Measurements from ENCODE around the gene CNTROB.
"Not testable (repeated sequence)": the region's sequence is repeated elsewhere in the genome, so short reads cannot be mapped to it uniquely, and the experiment has no call there.

Gene CNTROB

DNA sequence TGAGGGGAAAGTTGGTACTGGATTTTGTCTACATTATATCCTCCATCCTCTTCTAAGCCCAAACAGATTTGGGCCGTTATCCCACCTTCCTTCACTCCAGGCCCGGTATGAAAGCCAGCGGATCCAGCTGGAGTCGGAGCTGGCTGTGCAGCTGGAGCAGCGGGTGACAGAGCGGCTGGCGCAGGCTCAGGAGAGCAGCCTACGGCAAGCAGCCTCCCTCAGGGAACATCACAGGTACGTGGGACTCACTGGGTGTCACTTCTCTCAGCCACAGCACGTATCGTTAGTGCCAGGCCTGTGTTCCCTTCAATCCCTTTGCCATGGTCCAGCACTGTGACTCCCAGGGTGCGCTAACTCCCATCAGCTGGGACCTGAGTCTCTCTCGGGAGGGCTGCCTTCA lies 11.3 kb downstream of the CNTROB start:
- no peak for DNase-seq (ENCODE audit: low read depth)

DNA sequence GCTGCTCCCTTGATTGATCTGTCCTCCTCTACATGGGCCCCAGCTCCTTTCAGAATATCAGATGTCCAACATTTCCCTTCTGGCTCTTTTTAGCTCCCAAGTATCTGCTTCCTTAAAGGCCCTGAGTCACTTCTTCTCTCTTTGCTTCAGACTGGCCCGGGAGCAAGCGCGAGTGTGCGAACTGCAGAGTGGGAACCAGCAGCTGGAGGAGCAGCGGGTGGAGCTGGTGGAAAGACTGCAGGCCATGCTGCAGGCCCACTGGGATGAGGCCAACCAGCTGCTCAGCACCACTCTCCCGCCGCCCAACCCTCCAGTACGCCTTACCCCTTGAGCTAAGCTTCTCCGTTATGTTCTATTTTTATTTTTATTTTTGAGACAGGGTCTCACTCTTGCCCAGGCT lies 12.3 kb downstream of the CNTROB start:
- no peak for DNase-seq (ENCODE audit: low read depth)

- no peak for DNase-seq (ENCODE audit: low read depth)
Observed at GRCh38 chr17:7945651-7946050, 13.6 kb downstream of the CNTROB start.

DNA sequence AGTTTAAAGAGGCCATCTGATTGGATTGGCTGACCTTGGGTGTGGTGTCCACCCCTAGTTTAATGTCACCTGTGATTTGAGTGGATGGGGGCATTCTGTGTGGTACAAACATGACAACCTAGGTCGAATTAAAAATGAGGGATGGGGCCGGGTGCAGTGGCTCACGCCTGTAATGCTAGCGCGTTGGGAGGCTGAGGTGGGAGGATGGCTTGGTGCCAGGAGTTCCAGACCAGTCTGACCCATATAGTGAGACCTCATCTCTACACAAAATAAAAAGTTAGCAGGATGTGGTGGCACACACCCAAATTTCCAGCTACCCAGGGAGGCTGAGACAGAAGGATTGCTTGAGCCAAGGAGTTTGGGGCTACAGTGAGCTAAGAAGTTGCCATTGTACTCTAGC lies 14.4 kb downstream of the CNTROB start:
- no peak for DNase-seq (ENCODE audit: low read depth)

DNA sequence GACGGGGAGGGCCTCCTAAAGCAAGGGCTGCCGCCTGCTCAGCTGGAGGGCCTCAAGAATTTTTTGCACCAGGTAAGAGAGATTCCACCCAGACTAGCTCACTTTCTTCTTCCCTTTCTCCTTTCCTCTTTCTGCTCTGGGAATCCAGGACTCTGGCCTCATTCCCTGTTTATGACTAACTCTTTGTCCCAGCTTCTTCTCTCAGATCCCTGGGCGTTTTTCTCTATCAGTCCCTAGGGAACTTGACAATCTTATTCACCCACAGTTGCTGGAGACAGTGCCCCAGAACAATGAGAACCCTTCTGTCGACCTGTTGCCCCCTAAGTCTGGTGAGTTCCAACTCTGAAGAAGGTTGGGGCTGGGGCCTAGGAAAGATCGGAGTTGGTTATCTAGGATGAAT lies 15.6 kb downstream of the CNTROB start:
- no peak for DNase-seq (ENCODE audit: low read depth)

DNA sequence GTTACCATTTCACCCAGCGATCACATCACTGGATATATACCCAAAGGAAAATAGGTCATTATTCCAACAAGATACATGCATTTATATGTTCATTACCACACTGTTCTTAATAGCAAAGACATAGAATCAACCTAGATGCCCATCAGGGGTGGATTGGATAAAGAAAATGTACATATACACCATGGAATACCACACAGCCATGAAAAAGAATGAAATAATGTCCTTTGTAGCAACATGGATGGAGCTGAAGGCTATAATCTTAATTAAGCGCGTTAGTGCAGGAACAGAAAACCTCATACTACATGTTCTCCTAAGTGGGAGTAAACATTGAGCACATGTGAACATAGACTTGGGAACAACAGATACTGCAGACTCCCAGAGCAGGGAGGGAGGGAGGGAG lies 18.6 kb downstream of the CNTROB start:
- DNase-seq (ENCODE audit: low read depth), result no peak

GRCh38 chr17:7951143-7951792 lies 19.3 kb downstream of the CNTROB start:
- DNase-seq (ENCODE audit: low read depth), result peak; percentile 7

DNA sequence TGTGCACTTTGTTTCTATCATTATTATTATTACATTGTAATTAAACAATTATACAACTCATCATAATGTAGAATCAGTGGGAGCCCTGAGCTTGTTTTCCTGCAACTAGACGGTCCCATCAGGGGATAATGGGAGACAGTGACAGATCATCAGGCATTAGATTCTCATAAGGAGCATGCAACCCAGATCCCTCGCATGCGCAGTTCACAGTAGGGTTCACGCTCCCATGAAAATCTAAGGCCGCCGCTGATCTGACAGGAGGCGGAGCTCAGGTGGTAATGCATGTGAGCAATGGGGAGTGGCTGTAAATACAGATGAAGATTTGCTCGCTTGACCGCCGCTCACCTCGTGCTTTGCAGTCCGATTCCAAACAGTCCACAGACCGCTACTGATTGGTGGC lies 21.3 kb downstream of the CNTROB start:
- not testable (repeated sequence) for DNase-seq (ENCODE audit: low read depth)

- DNase-seq (ENCODE audit: low read depth), result no peak
Observed at GRCh38 chr17:7955414-7956227, 23.6 kb downstream of the CNTROB start.

GRCh38 chr17:7956228-7956965 lies 24.4 kb downstream of the CNTROB start:
- DNase-seq (ENCODE audit: low read depth), result no peak

DNA sequence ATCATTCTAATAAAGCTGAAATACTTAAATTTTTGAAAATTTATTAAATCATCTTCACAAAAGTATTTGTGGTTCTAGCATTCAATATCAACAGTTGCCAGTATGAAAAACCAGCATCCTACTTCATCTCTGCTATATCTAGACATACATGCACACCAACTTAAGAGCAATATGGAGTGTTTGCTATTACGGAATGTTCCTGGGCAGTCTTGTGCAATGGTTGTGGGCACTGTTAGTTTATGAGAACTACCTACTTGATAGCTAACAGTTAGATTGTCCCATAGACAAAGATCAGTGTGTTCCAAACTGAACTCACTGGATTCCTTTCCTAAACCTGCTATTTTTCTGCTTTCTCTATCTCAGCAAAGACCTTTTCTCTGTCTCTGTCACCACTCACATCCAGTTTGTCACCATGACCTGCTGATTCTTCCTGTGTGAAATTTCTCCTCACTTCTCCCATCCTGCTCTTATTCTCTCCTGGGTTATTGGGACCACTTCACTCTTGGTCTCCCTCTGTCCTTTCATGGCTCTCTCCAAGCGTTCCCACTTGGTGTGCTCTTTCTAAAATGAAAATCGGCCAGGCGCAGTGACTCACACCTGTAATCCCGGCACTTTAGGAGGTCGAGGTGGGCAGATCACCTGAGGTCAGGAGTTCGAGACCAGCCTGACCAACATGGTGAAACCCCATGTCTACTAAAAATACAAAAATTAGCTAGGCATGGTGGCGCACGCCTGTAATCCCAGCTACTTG lies 27.7 kb downstream of the CNTROB start:
- no peak for DNase-seq (ENCODE audit: low read depth)

- DNase-seq (ENCODE audit: low read depth), result no peak
Observed at GRCh38 chr17:7961421-7961820, 29.4 kb downstream of the CNTROB start.

- DNase-seq (ENCODE audit: low read depth), result no peak
Observed at GRCh38 chr17:7967751-7968150, 35.7 kb downstream of the CNTROB start.

GRCh38 chr17:7969433-7969832 lies 37.4 kb downstream of the CNTROB start:
- no peak for DNase-seq (ENCODE audit: low read depth)

DNA sequence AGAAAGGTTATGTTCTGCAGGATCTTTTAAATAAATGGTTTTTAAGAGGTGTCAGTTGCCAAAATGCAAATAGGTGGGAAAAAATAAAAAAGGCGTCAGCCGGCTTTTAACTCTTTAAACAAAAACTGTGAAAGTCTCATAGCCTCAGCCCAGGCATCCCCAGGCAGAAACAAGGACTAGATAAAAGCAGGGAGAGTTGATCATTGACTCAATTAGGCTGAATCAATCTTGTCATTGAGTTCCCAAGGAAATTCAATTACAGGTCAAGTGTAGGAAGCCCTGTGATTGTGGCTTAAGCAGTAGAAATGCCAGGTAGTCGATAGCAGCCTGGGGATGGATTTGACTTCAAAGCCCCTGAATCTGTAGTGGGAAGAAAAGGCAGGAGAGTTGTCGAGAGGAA lies 39.6 kb downstream of the CNTROB start:
- no peak for DNase-seq (ENCODE audit: low read depth)

- no peak for DNase-seq (ENCODE audit: low read depth)
Observed at GRCh38 chr17:7972131-7972785, 40.3 kb downstream of the CNTROB start.

DNA sequence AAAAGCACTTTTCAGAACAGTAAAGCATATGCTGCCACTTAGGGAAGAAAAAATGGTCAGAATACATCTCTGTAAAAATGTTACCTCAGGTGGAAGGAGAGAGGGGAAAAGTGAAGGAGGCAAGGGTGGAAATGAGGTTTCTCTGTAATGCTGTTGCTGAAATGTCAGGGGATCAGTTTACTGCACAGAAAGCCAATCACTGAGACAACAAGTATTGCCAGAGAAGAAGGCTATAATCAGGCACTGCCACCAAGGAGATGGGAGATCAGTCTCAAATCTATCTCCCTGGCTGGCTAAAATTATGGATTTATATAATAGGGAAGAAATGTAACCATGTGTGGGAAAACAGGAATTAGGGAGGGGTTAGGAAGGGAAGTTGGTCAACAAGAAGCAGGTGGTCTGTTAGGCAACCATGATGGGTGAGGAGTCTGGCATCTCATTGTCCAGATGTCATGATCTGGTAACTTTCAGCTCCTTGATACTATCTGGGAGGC lies 42.7 kb downstream of the CNTROB start:
- no peak for DNase-seq (ENCODE audit: low read depth)

DNA sequence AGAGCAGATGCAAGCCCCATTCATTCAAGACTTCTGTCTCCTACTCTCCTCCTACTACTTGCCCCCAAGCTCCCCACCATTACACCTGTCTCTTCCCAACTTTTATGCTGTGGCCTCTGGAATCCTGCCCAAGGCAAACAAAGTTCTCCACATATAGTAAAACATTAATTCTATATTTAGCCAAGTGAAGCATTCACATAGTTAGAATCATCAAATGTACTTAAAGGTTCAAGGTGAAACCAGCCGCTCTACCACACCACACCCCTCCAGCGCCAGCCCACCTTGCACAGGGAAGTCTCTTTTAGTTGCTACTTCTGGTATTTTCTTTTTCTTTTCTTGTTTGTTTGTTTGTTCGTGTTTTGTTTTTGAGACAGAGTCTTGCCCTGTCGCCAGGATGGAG lies 45.0 kb downstream of the CNTROB start:
- no peak for DNase-seq (ENCODE audit: low read depth)

DNA sequence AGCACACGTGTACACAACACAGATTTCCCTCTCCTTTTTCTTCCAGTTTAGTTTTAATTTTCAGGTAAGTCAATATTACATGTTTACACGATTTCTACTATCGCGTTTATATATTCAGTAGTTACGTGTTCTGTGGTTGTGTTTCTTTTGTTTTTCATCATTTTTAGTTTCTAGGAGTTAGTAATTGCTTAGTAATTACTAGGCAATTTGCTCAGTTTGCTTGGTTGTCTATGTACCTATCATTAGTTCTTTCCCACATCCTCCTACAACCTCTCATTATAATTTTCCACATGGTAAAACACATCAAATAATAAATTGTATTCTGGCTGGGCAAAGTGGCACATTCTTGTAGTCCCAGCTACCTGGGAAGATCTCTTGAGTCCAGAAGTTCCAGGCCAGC lies 45.8 kb downstream of the CNTROB start:
- DNase-seq (ENCODE audit: low read depth), result no peak

DNA sequence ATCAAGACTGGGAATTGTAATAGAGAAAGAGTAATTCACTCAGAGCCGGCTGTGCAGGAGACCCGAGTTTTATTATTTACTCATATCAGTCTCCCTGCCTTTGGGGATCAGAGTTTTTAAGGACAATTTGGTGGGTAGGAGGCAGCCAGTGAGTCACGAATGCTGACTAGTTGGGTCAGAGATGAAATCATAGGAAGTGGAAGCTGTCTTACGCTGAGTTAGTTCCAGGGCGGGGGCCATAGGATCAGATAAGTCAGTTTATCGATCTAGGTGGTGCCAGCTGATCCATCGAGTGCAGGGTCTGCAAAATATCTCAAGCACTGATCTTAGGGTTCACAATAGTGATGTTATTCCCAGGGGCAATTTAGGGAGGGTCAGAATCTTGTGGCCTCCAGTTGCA lies 50.2 kb downstream of the CNTROB start:
- no peak for DNase-seq (ENCODE audit: low read depth)

GRCh38 chr17:7982666-7983065 lies 50.7 kb downstream of the CNTROB start:
- DNase-seq (ENCODE audit: low read depth), result no peak

DNA sequence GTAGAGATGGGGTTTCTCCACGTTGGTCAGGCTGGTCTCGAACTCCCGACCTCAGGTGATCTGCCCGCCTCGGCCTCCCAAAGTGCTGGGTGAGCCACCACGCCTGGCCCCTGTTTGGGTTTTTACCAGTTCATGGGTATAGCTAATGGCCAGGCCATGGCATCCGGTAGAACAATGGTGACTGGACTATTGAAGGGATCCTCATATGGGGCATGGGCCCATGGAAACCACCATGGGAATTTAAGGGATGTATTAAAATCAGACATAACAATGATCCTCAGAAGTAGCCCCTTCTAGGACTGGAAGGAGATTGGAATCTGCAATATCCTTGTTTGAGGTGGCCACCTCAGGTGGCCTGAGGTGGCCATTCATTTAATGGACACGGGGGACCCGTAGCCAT lies 52.9 kb downstream of the CNTROB start:
- DNase-seq (ENCODE audit: low read depth), result no peak

Data from stimulated activated CD8-positive, alpha-beta memory T cell treated with anti-CD3 and anti-CD28 coated beads, Interleukin-4, amount 100 ng/mL, for 24 hours (primary cell).